ENCODE results near the gene NCKAP5.

NCKAP5 gene

DNA sequence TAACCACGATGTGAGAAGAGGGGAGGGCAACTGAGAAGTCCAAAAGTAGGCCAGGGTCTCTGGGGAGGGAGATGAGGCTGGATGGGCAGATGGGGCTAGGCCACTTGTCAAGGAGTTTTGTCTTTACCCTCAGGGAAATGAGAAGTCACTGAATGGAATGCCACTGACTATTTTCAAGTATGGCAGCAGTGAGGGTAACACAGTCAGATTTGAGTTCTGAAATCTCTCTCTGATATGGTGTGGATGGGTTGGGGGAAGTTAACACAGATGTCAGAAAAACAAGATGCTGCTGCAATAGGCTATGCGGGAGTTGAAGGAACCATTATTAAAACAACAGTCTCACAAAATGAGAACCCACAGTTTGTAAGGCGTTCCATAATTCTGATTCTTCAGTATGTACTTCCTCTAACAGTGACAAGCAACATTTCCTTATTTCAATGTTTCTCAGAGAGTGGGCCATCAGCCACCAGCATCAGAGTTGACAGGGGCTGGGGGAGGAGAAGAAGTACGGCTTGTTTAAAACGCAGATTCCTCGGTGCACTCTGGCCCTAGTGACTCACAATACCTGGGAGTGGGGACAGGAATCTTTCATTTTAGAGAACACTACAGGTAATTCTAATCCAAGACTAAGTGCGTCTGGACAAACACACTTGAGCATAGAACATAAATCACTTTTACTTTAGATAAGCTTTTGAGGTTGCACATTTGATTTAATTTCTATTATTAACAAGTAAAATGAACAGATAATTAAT lies 596.8 kb downstream of the NCKAP5 start:
- no peak for DNase-seq

DNA sequence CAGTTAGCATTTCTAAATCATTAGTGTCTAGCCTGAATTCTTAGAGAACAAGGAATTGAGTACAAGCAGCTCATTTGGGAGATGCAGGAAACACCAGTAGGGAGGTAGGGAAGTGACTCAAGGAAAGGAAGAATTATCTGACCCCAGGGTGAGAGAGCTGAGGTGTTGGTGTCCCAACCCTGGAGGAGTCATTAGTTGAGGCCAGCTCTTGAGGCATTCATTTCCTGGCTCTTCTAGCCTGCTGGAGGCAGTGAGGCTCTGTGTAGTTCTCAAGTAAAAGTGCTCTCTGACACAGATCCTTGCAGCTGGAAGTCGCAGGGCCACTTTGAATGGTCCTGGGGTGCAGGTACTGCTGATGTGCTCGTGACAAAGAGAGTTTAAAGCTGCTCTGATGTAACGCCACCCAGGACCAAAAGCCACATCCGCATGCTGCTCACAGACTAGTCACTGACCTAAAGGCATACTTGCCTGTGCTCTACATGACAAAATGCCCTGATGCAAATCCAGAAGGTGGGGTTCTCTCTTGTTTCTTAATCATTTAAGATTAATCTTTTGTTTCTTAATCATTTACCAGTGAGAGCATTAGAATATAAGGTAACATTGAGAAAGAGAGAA lies 598.8 kb downstream of the NCKAP5 start:
- no peak for DNase-seq

DNA sequence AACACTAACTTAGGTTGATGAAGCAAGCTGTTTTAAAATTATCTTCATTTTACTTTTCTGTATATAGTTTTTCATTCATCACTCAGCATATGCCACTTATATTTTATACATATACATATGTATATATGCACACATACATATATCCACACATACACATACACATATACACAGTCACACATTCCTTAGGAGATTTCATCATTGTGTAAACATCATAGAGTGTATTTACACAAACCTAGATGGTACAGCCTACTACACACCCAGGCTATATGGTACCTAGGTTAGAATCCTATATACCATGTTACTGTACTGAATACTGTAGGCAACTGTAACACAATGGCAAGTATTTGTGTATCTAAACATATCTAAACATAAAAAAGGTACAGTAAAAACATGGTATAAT lies 602.8 kb downstream of the NCKAP5 start:
- no peak for DNase-seq

DNA sequence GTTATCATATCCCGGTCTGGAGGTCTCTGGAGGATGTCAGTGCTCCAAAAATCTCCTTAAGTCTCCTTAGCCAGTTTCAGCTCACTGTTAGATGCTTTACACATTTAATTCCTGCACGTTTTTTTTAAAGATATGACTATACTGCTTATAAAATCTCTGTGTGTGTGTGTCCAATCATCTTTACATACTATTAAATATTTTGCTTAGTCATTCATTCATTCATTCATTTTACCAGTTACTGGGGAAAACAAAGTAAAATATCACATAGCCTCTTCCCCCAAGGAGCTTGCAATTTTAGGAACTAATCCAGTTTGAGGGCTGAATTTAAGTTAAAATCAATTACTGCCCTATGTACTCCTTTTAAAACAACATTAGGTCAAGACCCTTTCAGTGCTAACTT lies 605.1 kb downstream of the NCKAP5 start:
- DNase-seq: no peak

DNA sequence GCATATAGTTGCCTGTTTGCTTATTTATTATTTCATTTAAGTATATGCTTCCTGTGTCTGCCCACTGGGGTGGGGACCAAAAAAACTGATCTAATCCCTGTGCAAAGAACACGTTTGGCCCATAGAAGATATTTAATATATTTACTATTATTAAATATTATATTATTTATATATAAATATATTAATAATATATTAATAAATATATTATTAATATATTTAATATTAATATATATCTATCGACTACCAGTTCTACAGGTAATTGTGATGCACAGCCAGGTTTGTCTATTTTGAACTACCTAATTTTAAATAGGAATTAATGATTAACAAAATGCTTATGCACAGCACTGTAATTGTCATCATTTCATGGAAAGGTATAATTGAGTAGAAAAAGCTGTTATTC lies 609.4 kb downstream of the NCKAP5 start:
- no peak for DNase-seq

DNA sequence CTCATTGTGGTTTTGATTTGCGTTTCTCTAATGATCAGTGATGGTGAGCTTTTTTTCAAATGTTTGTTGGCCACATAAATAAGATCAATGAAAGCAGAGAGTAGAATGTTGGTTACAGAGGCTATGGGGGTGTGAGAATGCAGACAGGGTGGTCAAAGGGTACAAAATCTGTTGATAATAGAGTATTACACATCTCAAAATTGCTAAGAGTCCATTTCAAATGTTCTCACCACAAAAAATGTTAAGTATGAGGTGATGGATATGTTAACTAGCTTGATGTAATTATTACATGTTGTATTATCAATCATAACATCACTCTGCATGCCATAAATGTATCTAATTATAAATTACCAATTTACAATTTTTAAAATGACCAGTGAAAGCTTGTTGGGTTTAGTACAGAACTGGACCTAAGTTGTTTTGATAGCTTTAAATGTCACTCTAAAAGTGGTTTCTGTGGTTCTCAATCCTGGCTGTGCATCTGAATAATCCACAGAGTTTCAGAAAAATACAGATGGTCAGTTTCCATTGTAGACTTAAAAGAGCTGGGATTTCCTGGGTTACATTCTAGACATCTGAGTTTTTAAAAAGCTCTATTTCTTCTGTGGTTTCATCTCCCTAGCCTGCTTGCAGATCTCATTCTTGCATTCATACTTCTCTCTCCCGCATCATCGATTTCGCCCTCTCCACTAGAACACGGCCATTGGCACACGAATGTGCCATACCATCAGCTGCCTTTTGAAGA lies 612.2 kb downstream of the NCKAP5 start:
- no peak for DNase-seq

DNA sequence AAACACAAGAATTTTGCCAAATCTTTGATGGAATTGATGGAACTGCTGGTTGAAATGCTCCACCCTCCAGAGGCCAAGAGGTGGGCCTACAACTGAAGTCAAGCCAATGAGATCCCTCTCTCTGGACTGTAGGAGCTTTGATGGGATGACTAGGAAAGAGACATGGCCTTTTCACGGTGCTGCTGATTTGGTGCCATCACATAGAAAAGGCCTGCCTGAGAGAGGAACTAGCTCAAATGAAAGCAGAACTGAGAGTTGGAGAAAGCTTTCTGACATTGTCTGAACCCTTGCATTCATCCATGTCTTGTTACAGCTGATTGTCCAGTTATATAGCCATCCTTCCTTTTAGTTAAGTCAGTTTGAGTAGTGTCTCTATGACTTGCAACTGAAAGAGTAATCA lies 614.5 kb downstream of the NCKAP5 start:
- DNase-seq: no peak

DNA sequence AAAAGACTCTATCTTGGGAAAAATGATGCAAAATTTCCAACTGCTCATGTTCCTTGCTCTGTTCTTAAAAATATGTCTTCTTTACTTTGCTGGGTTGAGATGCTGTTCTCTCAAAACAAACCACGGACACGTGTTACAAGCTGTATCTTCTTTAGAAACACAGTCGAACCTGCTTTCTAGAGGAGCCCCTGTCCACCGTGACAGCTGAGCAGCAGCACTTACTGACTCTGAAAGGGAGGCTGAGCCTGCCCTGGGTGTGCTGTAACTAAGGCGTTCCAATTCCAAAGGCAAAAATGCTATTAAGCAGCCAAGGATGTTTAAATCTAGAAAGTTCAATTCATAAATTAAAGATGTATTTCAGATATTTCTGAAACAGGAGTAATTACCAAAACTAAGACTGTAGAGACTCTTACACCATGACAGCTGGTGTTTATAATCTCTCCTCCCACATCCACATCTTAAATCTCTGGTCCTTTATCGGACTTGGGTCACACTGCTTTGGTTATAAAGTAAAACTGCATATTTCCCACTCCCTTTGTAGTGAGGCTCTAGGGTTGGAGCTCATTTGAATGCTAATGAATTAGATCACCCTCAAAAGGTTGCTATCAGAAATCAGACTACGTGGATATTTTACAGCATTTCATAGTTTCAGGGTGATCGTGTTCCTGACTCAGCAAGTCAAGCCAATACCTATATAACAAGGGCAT lies 617.1 kb downstream of the NCKAP5 start:
- no peak for DNase-seq

DNA sequence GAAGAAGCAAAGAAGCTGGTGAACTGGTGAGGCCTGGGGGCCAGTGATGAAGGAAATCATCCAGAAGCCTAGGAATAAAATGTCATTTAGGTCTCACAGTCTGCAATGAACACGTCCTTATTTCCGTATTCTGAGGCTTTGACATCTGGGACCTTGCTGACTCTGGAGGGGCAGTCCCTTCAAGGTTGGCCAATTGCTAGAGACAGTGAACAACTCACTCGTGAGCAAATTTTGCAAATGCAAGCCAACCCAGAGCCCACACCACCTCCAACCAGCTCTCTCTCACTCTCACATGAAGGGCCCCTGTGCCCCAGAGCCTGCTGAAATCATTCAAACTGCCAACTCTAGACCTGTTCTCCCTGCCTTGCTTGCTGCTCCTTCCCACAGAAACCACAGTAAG lies 619.2 kb downstream of the NCKAP5 start:
- no peak for DNase-seq

DNA sequence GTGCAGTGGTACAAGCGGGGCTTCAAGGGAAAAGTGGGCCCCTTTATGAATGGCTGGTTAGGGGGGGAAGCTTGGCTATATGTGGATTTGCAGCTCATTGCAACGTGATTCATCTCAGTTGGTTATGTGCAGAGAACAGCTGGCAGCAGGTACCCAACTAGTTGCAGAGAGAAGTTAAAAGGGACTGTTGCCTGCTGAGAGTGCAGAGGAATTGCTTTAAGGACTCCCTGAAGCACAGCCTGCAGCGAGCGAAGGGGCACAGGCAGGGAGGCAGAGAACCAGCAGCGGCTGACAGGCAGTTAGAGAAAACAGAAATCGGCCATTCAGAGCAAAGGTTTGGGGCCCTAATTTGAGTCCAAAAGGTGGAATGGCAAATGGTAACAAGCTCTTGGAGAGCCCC lies 620.1 kb downstream of the NCKAP5 start:
- DNase-seq: no peak

DNA sequence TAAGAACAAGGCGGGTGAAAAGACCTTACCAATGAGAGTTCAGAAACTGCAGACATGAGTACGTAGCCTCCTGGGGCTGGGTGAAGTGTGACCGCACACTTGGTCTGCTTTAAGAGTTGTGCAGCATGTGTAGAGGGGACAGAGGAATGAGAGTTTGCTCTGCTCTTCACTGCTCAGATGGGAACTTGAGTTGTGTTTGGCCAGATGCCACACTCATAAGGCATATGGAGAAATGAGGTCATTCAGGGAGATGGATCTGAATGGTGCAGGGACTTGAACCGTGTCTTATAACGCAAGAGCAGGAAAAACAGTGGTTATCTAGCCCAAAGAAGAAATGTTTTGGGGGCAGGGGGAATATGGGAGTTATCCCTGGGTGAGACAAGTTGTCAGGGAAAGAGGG lies 624.4 kb downstream of the NCKAP5 start:
- DNase-seq: no peak

DNA sequence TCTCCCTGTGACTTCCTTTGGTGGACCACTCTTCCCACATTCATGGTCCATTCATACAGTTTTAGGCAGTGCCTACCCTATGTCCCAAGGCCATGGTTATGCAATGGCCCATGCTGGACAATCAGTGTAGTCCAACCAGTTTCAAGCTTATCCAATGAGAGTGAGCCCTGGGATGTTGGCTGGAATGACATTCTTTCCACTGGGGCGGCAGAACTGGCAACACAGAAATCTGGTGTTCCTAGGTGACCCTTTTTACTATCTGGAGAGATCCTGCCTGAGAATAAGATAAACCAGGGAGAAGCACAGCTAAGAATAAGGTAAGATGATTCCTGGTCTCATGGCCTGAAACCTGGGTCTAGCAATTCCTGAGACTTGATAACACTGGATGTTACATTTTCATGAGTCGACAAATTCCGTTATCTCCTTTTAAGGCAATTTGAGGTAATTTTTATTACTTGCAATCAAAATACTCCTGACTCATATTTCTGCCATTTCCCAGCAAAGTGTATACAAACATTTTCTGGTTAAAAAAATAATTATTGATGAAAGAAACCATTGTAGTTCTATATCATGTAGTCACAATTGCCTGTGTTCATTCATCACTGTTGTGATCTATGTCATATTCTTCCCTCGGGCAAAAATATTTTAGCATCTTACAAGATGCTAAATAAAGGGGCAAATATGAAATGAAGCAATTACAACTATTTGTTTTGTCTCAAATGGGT lies 626.8 kb downstream of the NCKAP5 start:
- DNase-seq: no peak

DNA sequence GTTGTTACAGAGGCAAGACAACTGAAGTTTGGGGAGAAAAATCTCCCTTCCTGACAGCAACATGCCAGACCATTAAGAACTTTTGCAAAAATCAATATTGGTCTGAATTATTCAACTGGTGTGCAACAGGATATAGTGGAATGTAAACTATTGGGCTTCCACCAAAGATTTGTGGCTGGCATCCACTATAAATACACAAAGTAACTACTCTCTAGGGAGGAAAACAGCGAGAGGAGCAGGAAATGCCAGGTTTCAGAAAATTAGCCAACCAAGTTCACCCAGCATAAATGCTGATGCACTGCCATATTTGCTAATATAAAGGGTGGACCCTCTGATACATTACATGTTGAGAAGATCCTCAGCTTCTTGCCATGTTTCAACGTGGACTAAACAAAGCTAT lies 630.6 kb downstream of the NCKAP5 start:
- no peak for DNase-seq

DNA sequence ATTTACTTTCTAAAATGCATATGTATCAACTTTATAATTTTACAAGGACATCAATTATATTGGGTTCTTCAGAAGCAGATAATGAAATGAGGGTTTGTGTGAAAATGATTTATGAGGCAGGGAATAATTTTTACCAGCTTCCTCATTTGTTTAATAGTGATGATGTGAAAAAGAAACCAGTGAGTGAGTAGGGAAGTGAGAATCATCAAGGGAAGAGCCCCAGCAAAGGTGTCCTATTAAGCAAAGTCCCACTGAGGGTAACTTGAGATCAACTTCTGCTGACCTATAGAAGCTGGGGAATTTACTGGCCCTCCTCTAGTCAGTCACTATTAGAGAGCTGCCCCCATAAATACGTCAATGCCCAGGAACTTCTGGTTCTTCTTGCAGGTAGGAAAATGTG lies 631.5 kb downstream of the NCKAP5 start:
- DNase-seq: no peak

DNA sequence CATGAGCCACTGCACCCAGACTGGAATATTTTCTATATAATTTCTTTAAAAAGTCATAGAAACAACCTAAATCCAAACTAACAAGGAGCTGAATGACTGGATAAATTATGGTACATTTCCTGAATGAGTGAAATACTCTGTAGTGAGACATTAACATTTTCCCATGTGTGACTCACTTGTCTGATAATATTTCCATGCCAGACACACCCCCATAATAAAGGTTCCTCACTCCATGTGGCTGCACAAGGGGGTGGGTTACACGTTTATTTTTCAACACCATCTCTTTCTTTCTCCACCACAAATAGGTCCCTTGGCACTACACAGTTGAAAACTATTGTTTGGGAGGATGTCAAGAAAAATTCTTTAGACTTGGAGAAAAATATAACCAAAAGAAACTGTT lies 632.0 kb downstream of the NCKAP5 start:
- no peak for DNase-seq

DNA sequence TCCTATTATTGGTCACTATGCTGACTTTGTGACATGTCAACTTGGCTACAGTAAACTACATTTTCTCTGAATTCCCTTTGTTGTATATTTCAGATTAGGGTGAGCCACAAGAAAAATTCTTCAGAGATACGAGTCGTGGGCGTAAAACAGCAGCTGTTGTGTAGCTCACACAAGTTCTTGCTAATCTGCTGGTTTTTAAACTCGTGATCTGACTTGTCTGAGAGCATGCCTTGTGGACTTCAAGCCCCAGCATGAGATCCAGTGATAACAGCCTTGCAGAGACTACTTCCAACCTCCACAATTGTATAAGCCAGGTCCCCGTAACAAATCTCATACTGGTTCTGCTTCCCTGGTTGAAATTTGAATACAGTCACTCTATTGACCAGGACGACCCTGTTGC lies 638.5 kb downstream of the NCKAP5 start:
- DNase-seq: no peak

DNA sequence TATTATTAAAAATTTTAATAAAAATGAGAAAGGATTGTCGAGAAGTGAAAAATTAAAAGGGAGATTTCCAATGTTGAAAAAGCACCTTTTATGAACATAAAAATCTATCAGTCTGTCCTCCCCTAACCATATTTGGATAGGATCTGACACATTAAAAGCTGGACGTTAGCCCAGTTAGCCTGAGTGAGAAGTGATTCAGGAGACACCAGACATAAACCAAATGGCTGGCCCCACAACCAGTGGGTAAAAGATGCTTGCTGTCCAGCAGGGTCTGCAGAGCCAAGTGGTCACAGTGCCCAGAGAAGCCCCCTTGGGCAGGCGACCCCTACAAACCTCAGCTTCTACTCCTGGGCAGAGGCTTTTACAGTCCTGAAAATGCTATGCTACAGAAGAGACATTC lies 644.5 kb downstream of the NCKAP5 start:
- DNase-seq: no peak

DNA sequence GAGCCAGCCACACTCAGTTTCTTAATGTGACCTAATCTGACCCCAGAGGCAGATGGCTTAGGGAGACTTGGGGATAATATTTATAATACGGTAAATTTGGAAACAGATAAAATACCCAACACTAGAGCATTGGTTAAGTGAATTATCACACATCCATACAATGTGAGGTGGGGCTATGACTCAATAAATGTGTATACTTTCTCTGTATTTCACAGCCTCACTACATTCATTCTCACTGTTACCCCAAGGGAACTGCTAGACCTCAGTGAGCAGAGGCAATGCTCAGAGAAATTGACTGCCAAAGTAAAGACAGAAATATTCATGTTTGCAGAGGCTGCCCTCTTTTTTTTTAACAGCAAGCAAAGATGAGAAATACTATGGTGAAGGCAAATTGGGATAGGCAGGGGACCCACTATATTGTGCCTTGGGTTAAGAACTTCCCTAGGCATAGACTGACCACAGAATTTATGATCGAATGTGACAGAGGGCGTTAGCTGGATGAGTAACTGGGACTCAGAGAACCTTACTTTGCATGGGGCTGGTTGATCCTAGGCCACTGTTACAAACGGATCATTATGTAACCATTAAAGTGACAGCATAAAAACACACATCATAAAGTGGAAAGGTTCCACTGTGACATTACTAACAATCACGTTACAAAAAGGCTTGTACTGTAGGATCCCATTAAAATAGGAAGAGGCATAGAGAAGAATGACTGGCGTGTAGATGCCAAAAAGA lies 652.3 kb downstream of the NCKAP5 start:
- DNase-seq: no peak

DNA sequence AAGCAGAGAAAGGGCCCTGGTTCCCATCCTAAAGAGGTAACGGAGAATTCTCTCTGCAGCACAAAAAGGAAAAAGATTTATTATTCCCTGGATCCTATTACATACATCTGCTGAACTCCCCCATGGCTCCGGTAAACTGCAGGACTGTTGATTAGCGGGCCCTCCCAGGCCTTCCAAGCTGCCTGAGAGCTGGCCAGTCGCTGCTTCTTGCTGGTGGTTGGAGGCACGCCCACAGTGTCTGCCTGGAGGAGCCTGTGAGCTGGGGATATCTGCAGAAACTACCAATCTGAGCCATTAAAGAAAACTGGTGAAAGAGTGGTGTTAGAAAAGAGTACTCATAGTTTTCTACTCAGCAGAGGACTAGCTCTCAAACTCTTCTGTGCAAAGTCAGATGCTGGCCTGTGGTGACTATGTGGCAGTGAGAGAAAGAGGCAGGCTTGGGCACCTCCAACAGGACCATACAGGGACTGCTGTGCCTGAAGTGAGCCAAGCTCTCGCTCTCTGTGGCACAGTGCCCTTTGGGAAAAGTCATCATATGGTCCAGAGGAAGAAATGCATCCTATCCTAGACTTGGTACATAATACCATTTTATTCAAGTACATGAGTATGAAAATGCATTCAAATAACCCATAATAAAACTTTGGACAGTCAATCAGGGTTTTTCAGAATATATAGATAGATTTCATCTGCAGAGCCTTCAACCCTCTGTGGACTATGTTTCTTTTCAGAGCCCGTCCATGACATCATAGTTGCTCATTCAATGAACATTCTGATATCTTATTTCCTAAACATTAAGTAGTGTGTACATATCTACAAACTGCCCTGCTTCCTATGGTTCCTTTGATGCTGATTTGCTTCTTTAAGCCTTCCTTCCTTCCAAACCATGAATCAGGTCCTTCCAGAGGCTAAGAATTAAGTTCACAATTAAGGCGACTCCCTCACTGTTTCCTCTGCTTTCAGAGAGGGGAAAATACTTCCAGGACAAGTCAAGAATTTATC lies 656.2 kb downstream of the NCKAP5 start:
- no peak for DNase-seq

DNA sequence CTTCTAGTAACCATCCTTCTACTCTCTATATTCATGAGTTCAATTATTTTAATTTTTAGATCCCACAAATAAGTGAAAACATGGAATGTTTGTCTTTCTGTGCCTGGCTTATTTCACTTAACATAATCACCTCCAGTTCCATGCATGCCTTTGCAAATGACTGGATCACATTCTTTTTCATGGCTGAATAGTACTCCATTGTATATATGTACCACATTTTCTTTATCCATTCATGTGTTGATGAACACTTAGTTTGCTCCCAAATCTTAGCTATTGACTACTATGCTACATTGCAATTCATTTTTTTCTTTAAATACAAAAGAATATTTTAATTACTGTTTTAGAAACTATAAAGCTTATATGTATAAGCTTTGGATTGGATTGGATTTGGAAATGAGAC lies 657.8 kb downstream of the NCKAP5 start:
- DNase-seq: no peak

DNA sequence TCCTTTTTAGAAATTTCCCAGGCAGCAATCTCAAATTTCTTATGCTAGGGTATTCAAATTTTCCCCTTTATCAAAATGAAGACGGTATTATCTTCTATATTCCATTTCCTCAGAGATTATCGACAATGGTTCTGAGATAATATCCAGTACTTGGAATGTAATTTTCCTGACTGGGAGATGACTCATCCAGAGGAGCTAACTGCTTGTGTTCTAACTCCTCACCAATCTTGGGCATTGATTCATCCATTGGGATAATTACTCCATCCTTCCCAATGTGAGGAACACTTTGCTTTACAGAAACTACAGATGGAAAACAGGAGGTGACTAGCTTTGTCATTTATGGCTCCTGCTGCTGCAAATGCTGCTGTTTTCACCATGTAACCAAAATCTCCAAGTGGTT lies 658.8 kb downstream of the NCKAP5 start:
- DNase-seq: no peak

Data from NCI-H345 (cell line).